HepG2 (cell line): ENCODE data around the gene TEKT5. TPM values are rescaled to one million over a fixed set of nuclear protein-coding genes. Genes with fewer than 3 reads are reported as not detected.

Source experiments
- ATF6 ChIP-seq: sonication (generic); formaldehyde crosslinking; conservative IDR thresholded peaks from 2 replicates; pipeline ENCODE4 v1.4.0; 2020; ENCODE audit warnings: missing genetic modification reagents
- CERS6 ChIP-seq: sonication (generic); formaldehyde crosslinking; IDR thresholded peaks from 2 replicates; pipeline ENCODE4 v1.5.0; 2020; ENCODE audit warnings: missing genetic modification reagents
- CTCF ChIP-seq: sonication (generic); formaldehyde crosslinking; IDR thresholded peaks from 2 replicates; pipeline ENCODE4 v1.5.0; 2020; ENCODE audit warnings: mild to moderate bottlenecking, missing genetic modification reagents, moderate library complexity
- IKZF5 ChIP-seq: IDR thresholded peaks from 2 replicates; pipeline ENCODE4 v1.6.1; 2018; ENCODE audit warnings: missing genetic modification reagents, mild to moderate bottlenecking, missing compliant biosample characterization
- KDM4B ChIP-seq: sonication (generic); formaldehyde crosslinking; IDR thresholded peaks from 2 replicates; pipeline ENCODE4 v1.4.0; 2020; ENCODE audit warnings: missing genetic modification reagents
- LCORL ChIP-seq, 2 experiments: fragments of 450-650 bp in 1 of 2; sonication (generic) in 1 of 2; formaldehyde crosslinking in 1 of 2; IDR thresholded peaks; 2 replicates each; pipeline versions ENCODE4 v1.5.0 to v1.6.1; 2017 to 2020; ENCODE audit warnings: antibody characterized with exemption in 1 of 2, missing genetic modification reagents in 1 of 2
- POLR2G ChIP-seq: fragments of 200-400 bp; formaldehyde crosslinking; IDR thresholded peaks from 2 replicates; pipeline ENCODE4 v1.6.1; 2018; ENCODE audit warnings: mild to moderate bottlenecking, low read depth, low read length, moderate library complexity
- RARA ChIP-seq: IDR thresholded peaks from 2 replicates; pipeline ENCODE4 v1.6.1; 2016; ENCODE audit warnings: missing genetic modification reagents, missing compliant biosample characterization
- TFDP1 ChIP-seq: IDR thresholded peaks from 2 replicates; pipeline ENCODE4 v1.6.1; 2016; ENCODE audit warnings: missing compliant biosample characterization, missing genetic modification reagents, borderline replicate concordance
- ZBTB7B ChIP-seq: sonication (generic); formaldehyde crosslinking; IDR thresholded peaks from 2 replicates; pipeline ENCODE4 v1.4.0; 2020; ENCODE audit warnings: missing genetic modification reagents
- ZNF691 ChIP-seq: sonication (generic); formaldehyde crosslinking; IDR thresholded peaks from 2 replicates; pipeline ENCODE4 v1.4.0; 2020; ENCODE audit warnings: missing genetic modification reagents, low read depth, mild to moderate bottlenecking, borderline replicate concordance
- polyA plus RNA-seq, 8 experiments: library from polyadenylated mRNA; depleted of rRNA in 3 of 8; stranded (reverse) in 7 of 8; unstranded in 1 of 8; fragments of >200 nt; fragmentation: Illumina TruSeq in 4 of 8; extraction: Trizol in 4 of 8; gene quantifications; 2 replicates each; pipeline versions ENCODE4 v1.2.1 to v1.2.3, GENCODE V29; 2011 to 2016; ENCODE audit warnings: low read depth in 4 of 8, missing spikeins in 1 of 8, mixed read lengths in 1 of 8; ENCODE audit not compliant: insufficient read depth in 1 of 8
- total RNA-seq, 5 experiments: library from RNA; depleted of rRNA; stranded (reverse); fragments of >200 nt; fragmentation: Illumina TruSeq; extraction: Trizol; gene quantifications; 2 replicates each; pipeline ENCODE4 v1.2.3, GENCODE V29; 2016; ENCODE audit warnings: low read depth in 1 of 5

The TEKT5 gene
- total and polyA plus RNA-seq, 2 of the 13 experiments (the other 11 are each of a cell fraction or from before 2014, with no cell fraction given) = 0.16 TPM; not detected in 1

- no peak for TF ChIP-seq ZNF691 (CRISPR knock-in tag)
- 0 out of 2 replicates have a peak, but pooled peaks have one; percentile 22 for TF ChIP-seq ZBTB7B (CRISPR knock-in tag)
- TF ChIP-seq IKZF5 (CRISPR knock-in tag) = peak; percentile 39; the same call in 1 of the 2 replicates
- 0 out of 2 replicates have a peak, but pooled peaks have one; percentile 33 for TF ChIP-seq TFDP1
- TF ChIP-seq LCORL (IDR thresholded peaks at IDR 0.05) = no peak
- TF ChIP-seq LCORL (CRISPR knock-in tag; IDR thresholded peaks at IDR 0.05) = 0 out of 2 replicates have a peak, but pooled peaks have one; percentile 13
- peak; percentile 38; the same call in 1 of the 2 replicates for TF ChIP-seq RARA (CRISPR knock-in tag)
- no peak for TF ChIP-seq POLR2G
- no peak for TF ChIP-seq CERS6
- 0 out of 2 replicates have a peak, but pooled peaks have one; percentile 29 for TF ChIP-seq KDM4B
- TF ChIP-seq ATF6 (CRISPR knock-in tag) = no peak
- TF ChIP-seq CTCF (CRISPR knock-in tag) = peak; percentile 13; the same call in 1 of the 2 replicates
These were observed 57.2 kb downstream of the TEKT5 start (continued) for GRCh38 chr16:10637337-10638037.
